ENCODE data around the gene SEMA5B.

SEMA5B gene

GRCh38 chr3:122942239-122942638 lies 85.3 kb downstream of the SEMA5B start (continued):
- TF ChIP-seq PRDM2 (tag by site-specific recombination; IDR thresholded peaks at IDR 0.05; ENCODE audit: borderline replicate concordance): no peak
- TF ChIP-seq ZNF792 (tag by site-specific recombination; IDR thresholded peaks at IDR 0.05): no peak
- no peak for TF ChIP-seq ZNF2 (tag by site-specific recombination; IDR thresholded peaks at IDR 0.05)

GRCh38 chr3:122941228-122942206 lies 86.0 kb downstream of the SEMA5B start:
- no peaks in the 10 kb centered on the region for H3K9me3 ChIP-seq (ENCODE audit: control insufficient read depth, insufficient read depth, low read depth, low read length)
- TF ChIP-seq GLIS2 (tag by site-specific recombination; IDR thresholded peaks at IDR 0.05) (no peak), ZNF529 (tag by site-specific recombination; IDR thresholded peaks at IDR 0.05; ENCODE audit: insufficient replicate concordance) (peak; percentile 92), ZNF558 (tag by site-specific recombination; IDR thresholded peaks at IDR 0.05) (no peak), KLF8 (tag by site-specific recombination; IDR thresholded peaks at IDR 0.05) (no peak), ZNF561 (tag by site-specific recombination; IDR thresholded peaks at IDR 0.05; ENCODE audit: borderline replicate concordance) (no peak), ZBTB48 (tag by site-specific recombination; IDR thresholded peaks at IDR 0.05) (no peak), HIC1 (tag by site-specific recombination; IDR thresholded peaks at IDR 0.05) (no peak), ZBTB8A (tag by site-specific recombination; IDR thresholded peaks at IDR 0.05) (no peak)
- POLR2A ChIA-PET: no interaction called here
- H3K4me1 ChIP-seq (ENCODE audit: control insufficient read depth, insufficient read depth, low read length): no peaks in the 10 kb centered on the region
- no peaks in the 10 kb centered on the region for H3K36me3 ChIP-seq (ENCODE audit: control insufficient read depth in 2 of 2, insufficient read depth in 1 of 2, low read length in 2 of 2)
- CTCF ChIA-PET: interaction anchor here (0.6 to 4.5 kb wide), 13 partner anchors 10 to 549 kb away, joined by 3 to 84 read pairs (median 4); partner anchors contain the start of genes SEC22A and SEMA5B
- H3K4me3 ChIP-seq (ENCODE audit: low read depth, low read length): no peak overlapping the region
- no peak overlapping the region for H3K27ac ChIP-seq (ENCODE audit: extremely low read depth, low read depth, low read length)

GRCh38 chr3:122940628-122941086 lies 86.9 kb downstream of the SEMA5B start:
- H3K4me3 ChIP-seq (ENCODE audit: low read depth, low read length): no peak overlapping the region
- no peak overlapping the region for H3K27ac ChIP-seq (ENCODE audit: extremely low read depth, low read depth, low read length)
- no peaks in the 10 kb centered on the region for H3K4me1 ChIP-seq (ENCODE audit: control insufficient read depth, insufficient read depth, low read length)
- no peaks in the 10 kb centered on the region for H3K9me3 ChIP-seq (ENCODE audit: control insufficient read depth, insufficient read depth, low read depth, low read length)
- POLR2A ChIA-PET: no interaction called here
- H3K36me3 ChIP-seq (ENCODE audit: control insufficient read depth in 2 of 2, insufficient read depth in 1 of 2, low read length in 2 of 2): no peaks in the 10 kb centered on the region
- CTCF ChIA-PET: interaction anchor here (0.7 to 4.5 kb wide), 4 partner anchors 21 to 548 kb away, joined by 3 to 84 read pairs (median 5); partner anchors contain the start of gene SEMA5B
- TF ChIP-seq ZNF514 (tag by site-specific recombination; IDR thresholded peaks at IDR 0.05): no peak
- TF ChIP-seq ZNF558 (tag by site-specific recombination; IDR thresholded peaks at IDR 0.05): no peak
- no peak for TF ChIP-seq OVOL3 (tag by site-specific recombination; IDR thresholded peaks at IDR 0.05)
- TF ChIP-seq ZNF704 (tag by site-specific recombination; IDR thresholded peaks at IDR 0.05): no peak
- TF ChIP-seq ZSCAN23 (tag by site-specific recombination; IDR thresholded peaks at IDR 0.05): no peak
- no peak for TF ChIP-seq ZBTB20 (tag by site-specific recombination; IDR thresholded peaks at IDR 0.05)
- TF ChIP-seq PRDM2 (tag by site-specific recombination; IDR thresholded peaks at IDR 0.05; ENCODE audit: borderline replicate concordance): no peak

Data from HEK293 (cell line).